IMR-90 (cell line): ENCODE measurements around the gene KAZN.

Experiments
- BHLHE40 ChIP-seq: fragments of 150-350 bp; IDR thresholded peaks from 2 replicates; pipeline ENCODE4 v1.6.1; 2016; ENCODE audit warnings: mild to moderate bottlenecking, low read depth, low read length
- CEBPB ChIP-seq: IDR thresholded peaks from 2 replicates; pipeline ENCODE4 v1.6.1; 2012; ENCODE audit warnings: low read depth, low read length, improper control_type of control experiment
- CHD1 ChIP-seq: IDR thresholded peaks from 2 replicates; pipeline ENCODE4 v1.6.1; 2012; ENCODE audit warnings: low read depth, low read length, improper control_type of control experiment
- CTCF ChIP-seq: conservative IDR thresholded peaks from 2 replicates; pipeline ENCODE4 v1.5.1; 2012; ENCODE audit warnings: mild to moderate bottlenecking, low read depth, low read length, improper control_type of control experiment
- ELK1 ChIP-seq: fragments of 150-350 bp; IDR thresholded peaks from 2 replicates; pipeline ENCODE4 v1.6.1; 2016; ENCODE audit warnings: low read depth, mild to moderate bottlenecking, low read length, moderate library complexity, borderline replicate concordance
- FOS ChIP-seq: fragments of 150-350 bp; IDR thresholded peaks from 2 replicates; pipeline ENCODE4 v1.6.1; 2016; ENCODE audit warnings: low read depth, low read length
- POLR2A ChIP-seq: IDR thresholded peaks from 2 replicates; pipeline ENCODE4 v1.6.1; 2012; ENCODE audit warnings: mild to moderate bottlenecking, low read depth, low read length
- RAD21 ChIP-seq: IDR thresholded peaks from 2 replicates; pipeline ENCODE4 v1.6.1; 2012; ENCODE audit warnings: low read length, improper control_type of control experiment
- RFX5 ChIP-seq: IDR thresholded peaks from 2 replicates; pipeline ENCODE4 v1.8.0; 2012; ENCODE audit warnings: low read depth, mild to moderate bottlenecking, low read length, moderate library complexity
- SMC3 ChIP-seq: fragments of 150-350 bp; IDR thresholded peaks from 2 replicates; pipeline ENCODE4 v1.6.1; 2016; ENCODE audit warnings: low read depth, mild to moderate bottlenecking, antibody characterized with exemption, low read length, moderate library complexity
- USF2 ChIP-seq: fragments of 150-350 bp; IDR thresholded peaks from 2 replicates; pipeline ENCODE4 v1.6.1; 2017; ENCODE audit warnings: mild to moderate bottlenecking, antibody characterized with exemption, low read length, low read depth

GRCh38 chr1:15067148-15067547 is 468.7 kb downstream of the KAZN start:
- TF ChIP-seq RFX5 (no peak), BHLHE40 (no peak), CTCF (no peak), USF2 (no peak), RAD21 (no peak), CHD1 (no peak), ELK1 (no peak), SMC3 (no peak), CEBPB (no peak), POLR2A (no peak), FOS (no peak)
